G401 (cell line): Measurements from ENCODE around the gene SND1. TPM values are rescaled to one million over a fixed set of nuclear protein-coding genes. Genes with fewer than 3 reads are reported as not detected.

Experiments
- DNase-seq: peaks from one replicate; pipeline ENCODE4 v3.0.0-alpha.2; 2015; ENCODE audit warnings: low spot score
- in situ Hi-C: cut with HindIII; loops from 2 replicates; pipeline ENCODE4 v1.10.0; 2016; ENCODE audit warnings: low sequenced_read_pairs, mixed read lengths
- total RNA-seq: library from RNA; depleted of rRNA; stranded (reverse); fragments of >200 nt; shearing (Covaris generic); gene quantifications from 2 replicates; pipeline ENCODE4 v1.2.3, GENCODE V29; 2014; rRNA removed

The SND1 gene
- 92.4 and 98.0 TPM in 2 replicates for total RNA-seq

- in situ Hi-C loops: no loop called here
- peak; percentile 100 for DNase-seq
Observed at GRCh38 chr7:127651556-127652332, at the start of gene SND1. Gene SND1 (plus strand): TSS chr7:127652194. CDS start chr7:127652374, 180 bp downstream.

- DNase-seq: no peak
- in situ Hi-C loops: no loop called here
Observed at GRCh38 chr7:127608446-127608845, 43.5 kb upstream of the SND1 start.

- no peak for DNase-seq
- in situ Hi-C loops: no loop called here
Observed at GRCh38 chr7:127609297-127609696, 42.7 kb upstream of the SND1 start.

GRCh38 chr7:127612263-127612662 is 39.7 kb upstream of the SND1 start:
- DNase-seq: no peak
- in situ Hi-C loops: no loop called here

- in situ Hi-C loops: no loop called here
- no peak for DNase-seq
Observed at GRCh38 chr7:127616724-127617123, 35.3 kb upstream of the SND1 start.

GRCh38 chr7:127618042-127618441 is 34.0 kb upstream of the SND1 start, which contains the start of gene PAX4:
Gene PAX4 (minus strand): TSS chr7:127618142. CDS start chr7:127615928, 2,214 bp downstream.
- DNase-seq: no peak
- in situ Hi-C loops: no loop called here

GRCh38 chr7:127618775-127619174 is 33.2 kb upstream of the SND1 start:
- in situ Hi-C loops: no loop called here

GRCh38 chr7:127619681-127620405 is 32.2 kb upstream of the SND1 start:
- in situ Hi-C loops: no loop called here
- no peak for DNase-seq

More at GRCh38 chr7:127618775-127619174, 33.2 kb upstream of the SND1 start:
- DNase-seq: no peak

- DNase-seq: no peak
- in situ Hi-C loops: no loop called here
Observed at GRCh38 chr7:127620406-127621233, 31.4 kb upstream of the SND1 start.

- no peak for DNase-seq
- in situ Hi-C loops: no loop called here
Observed at GRCh38 chr7:127625331-127625730, 26.7 kb upstream of the SND1 start.

GRCh38 chr7:127628445-127628844 is 23.5 kb upstream of the SND1 start:
- no peak for DNase-seq
- in situ Hi-C loops: no loop called here

- DNase-seq: peak; percentile 11
Observed at GRCh38 chr7:127629268-127629854, 22.6 kb upstream of the SND1 start.

GRCh38 chr7:127632276-127632910 is 19.6 kb upstream of the SND1 start:
- in situ Hi-C loops: no loop called here
- no peak for DNase-seq

More at GRCh38 chr7:127629268-127629854, 22.6 kb upstream of the SND1 start:
- in situ Hi-C loops: no loop called here

- DNase-seq: no peak
- in situ Hi-C loops: no loop called here
Observed at GRCh38 chr7:127635659-127636285, 16.2 kb upstream of the SND1 start.

- no peak for DNase-seq
- in situ Hi-C loops: no loop called here
Observed at GRCh38 chr7:127638197-127638596, 13.8 kb upstream of the SND1 start.

- in situ Hi-C loops: no loop called here
- DNase-seq: no peak
Observed at GRCh38 chr7:127644484-127644883, 7.5 kb upstream of the SND1 start.

GRCh38 chr7:127647636-127648035 is 4.4 kb upstream of the SND1 start:
- DNase-seq: no peak
- in situ Hi-C loops: no loop called here

- DNase-seq: no peak
- in situ Hi-C loops: no loop called here
Observed at GRCh38 chr7:127648986-127649385, 3.0 kb upstream of the SND1 start.
